Ovary (tissue), 3 donors: ENCODE results near the gene PTPRG.

Source experiments
- CTCF ChIP-seq, 3 donors: fragments of 450-650 bp in 2 of 3; fragments of 200-600 bp in 1 of 3; IDR thresholded peaks; one replicate each; pipeline versions ENCODE4 v1.5.1 to v1.8.0; 2016 to 2022; ENCODE audit warnings: antibody characterized with exemption in 3 of 3, mild to moderate bottlenecking in 1 of 3
- EP300 ChIP-seq: sonication (generic); formaldehyde crosslinking; IDR thresholded peaks from one replicate; pipeline ENCODE4 v1.6.1; 2017; ENCODE audit warnings: antibody characterized with exemption
- POLR2A ChIP-seq: fragments of 450-650 bp; IDR thresholded peaks from one replicate; pipeline ENCODE4 v1.6.1; 2017; ENCODE audit warnings: antibody characterized with exemption, mild to moderate bottlenecking, moderate library complexity
- donor health status: DM: no; HTN: no; CAD: no.

GRCh38 chr3:61822588-61822987 is 261.2 kb downstream of the PTPRG start:
- no peak for TF ChIP-seq CTCF (IDR thresholded peaks at IDR 0.05)
- TF ChIP-seq EP300 = no peak
- no peak for TF ChIP-seq POLR2A
